ENCODE data around the gene PDSS2. TPM values are rescaled to one million over a fixed set of nuclear protein-coding genes. Genes with fewer than 3 reads are reported as not detected.

The PDSS2 gene
- total and polyA plus RNA-seq, 2 of the 8 experiments (the other 6 are each of a cell fraction or from before 2014, with no cell fraction given), result 10.7 to 16.1 TPM

DNA sequence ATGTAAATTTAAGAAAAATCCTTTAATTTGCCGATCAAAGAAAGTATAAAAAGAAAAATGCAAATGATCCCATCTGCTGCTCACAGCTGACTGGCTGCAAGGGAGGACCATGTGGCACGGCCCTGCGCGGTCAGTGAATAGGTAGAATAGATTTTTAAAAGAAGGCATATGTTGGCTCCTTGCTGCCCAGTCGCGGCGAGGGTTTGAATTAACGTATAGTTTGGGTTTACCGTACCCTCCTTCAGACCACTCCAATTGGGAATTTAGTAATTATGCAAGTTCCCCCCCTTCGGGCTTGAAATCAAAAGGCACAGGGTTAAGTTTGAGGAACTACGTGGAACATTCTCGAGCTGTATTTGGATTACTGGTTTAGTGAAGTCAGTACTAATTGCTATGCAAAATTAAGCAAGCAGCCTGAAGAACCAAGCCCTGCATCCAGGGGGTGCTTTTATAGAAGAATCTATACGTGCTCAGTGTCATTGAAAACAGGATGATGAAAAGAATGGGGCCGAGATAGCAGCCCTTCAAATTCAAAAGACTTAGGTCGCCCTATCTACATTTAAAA, 343.0 kb downstream of the PDSS2 start (continued):
- TF ChIP-seq, protein P1, sequence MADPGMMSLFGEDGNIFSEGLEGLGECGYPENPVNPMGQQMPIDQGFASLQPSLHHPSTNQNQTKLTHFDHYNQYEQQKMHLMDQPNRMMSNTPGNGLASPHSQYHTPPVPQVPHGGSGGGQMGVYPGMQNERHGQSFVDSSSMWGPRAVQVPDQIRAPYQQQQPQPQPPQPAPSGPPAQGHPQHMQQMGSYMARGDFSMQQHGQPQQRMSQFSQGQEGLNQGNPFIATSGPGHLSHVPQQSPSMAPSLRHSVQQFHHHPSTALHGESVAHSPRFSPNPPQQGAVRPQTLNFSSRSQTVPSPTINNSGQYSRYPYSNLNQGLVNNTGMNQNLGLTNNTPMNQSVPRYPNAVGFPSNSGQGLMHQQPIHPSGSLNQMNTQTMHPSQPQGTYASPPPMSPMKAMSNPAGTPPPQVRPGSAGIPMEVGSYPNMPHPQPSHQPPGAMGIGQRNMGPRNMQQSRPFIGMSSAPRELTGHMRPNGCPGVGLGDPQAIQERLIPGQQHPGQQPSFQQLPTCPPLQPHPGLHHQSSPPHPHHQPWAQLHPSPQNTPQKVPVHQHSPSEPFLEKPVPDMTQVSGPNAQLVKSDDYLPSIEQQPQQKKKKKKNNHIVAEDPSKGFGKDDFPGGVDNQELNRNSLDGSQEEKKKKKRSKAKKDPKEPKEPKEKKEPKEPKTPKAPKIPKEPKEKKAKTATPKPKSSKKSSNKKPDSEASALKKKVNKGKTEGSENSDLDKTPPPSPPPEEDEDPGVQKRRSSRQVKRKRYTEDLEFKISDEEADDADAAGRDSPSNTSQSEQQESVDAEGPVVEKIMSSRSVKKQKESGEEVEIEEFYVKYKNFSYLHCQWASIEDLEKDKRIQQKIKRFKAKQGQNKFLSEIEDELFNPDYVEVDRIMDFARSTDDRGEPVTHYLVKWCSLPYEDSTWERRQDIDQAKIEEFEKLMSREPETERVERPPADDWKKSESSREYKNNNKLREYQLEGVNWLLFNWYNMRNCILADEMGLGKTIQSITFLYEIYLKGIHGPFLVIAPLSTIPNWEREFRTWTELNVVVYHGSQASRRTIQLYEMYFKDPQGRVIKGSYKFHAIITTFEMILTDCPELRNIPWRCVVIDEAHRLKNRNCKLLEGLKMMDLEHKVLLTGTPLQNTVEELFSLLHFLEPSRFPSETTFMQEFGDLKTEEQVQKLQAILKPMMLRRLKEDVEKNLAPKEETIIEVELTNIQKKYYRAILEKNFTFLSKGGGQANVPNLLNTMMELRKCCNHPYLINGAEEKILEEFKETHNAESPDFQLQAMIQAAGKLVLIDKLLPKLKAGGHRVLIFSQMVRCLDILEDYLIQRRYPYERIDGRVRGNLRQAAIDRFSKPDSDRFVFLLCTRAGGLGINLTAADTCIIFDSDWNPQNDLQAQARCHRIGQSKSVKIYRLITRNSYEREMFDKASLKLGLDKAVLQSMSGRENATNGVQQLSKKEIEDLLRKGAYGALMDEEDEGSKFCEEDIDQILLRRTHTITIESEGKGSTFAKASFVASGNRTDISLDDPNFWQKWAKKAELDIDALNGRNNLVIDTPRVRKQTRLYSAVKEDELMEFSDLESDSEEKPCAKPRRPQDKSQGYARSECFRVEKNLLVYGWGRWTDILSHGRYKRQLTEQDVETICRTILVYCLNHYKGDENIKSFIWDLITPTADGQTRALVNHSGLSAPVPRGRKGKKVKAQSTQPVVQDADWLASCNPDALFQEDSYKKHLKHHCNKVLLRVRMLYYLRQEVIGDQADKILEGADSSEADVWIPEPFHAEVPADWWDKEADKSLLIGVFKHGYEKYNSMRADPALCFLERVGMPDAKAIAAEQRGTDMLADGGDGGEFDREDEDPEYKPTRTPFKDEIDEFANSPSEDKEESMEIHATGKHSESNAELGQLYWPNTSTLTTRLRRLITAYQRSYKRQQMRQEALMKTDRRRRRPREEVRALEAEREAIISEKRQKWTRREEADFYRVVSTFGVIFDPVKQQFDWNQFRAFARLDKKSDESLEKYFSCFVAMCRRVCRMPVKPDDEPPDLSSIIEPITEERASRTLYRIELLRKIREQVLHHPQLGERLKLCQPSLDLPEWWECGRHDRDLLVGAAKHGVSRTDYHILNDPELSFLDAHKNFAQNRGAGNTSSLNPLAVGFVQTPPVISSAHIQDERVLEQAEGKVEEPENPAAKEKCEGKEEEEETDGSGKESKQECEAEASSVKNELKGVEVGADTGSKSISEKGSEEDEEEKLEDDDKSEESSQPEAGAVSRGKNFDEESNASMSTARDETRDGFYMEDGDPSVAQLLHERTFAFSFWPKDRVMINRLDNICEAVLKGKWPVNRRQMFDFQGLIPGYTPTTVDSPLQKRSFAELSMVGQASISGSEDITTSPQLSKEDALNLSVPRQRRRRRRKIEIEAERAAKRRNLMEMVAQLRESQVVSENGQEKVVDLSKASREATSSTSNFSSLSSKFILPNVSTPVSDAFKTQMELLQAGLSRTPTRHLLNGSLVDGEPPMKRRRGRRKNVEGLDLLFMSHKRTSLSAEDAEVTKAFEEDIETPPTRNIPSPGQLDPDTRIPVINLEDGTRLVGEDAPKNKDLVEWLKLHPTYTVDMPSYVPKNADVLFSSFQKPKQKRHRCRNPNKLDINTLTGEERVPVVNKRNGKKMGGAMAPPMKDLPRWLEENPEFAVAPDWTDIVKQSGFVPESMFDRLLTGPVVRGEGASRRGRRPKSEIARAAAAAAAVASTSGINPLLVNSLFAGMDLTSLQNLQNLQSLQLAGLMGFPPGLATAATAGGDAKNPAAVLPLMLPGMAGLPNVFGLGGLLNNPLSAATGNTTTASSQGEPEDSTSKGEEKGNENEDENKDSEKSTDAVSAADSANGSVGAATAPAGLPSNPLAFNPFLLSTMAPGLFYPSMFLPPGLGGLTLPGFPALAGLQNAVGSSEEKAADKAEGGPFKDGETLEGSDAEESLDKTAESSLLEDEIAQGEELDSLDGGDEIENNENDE (IDR thresholded peaks at IDR 0.05; ENCODE audit: insufficient replicate concordance, low read length), result peak; percentile 6
- no peak for TF ChIP-seq TAF7 (optimal IDR thresholded peaks at IDR 0.05; ENCODE audit: borderline replicate concordance, low read depth, low read length)
- TF ChIP-seq NANOG (IDR thresholded peaks at IDR 0.05; ENCODE audit: insufficient read depth, low read depth, low read length, poor library complexity, severe bottlenecking), result peak; percentile 81
- TF ChIP-seq CBX5 (IDR thresholded peaks at IDR 0.05; ENCODE audit: low read depth, low read length), result no peak
- TF ChIP-seq SAP30 (IDR thresholded peaks at IDR 0.05; ENCODE audit: insufficient read depth, insufficient replicate concordance, low read length), result no peak
- TF ChIP-seq SUZ12 (IDR thresholded peaks at IDR 0.05; ENCODE audit: low read length), result no peak
- peak; percentile 16; the same call in 1 of the 2 replicates for TF ChIP-seq PHF8 (conservative IDR thresholded peaks at IDR 0.05; ENCODE audit: low read depth, low read length)
- TF ChIP-seq RFX5 (IDR thresholded peaks at IDR 0.05; ENCODE audit: borderline replicate concordance, low read depth, low read length), result no peak
- peak; percentile 71; the same call in 1 of the 2 replicates for TF ChIP-seq CEBPB (IDR thresholded peaks at IDR 0.05; ENCODE audit: low read depth, low read length)
- peak; percentile 38 to 50; a peak in 2 of 3 replicates for TF ChIP-seq POLR2A (IDR thresholded peaks at IDR 0.05; ENCODE audit: control extremely low read depth in 1 of 2, low read depth in 2 of 2, low read length in 2 of 2)
- TF ChIP-seq NRF1 (IDR thresholded peaks at IDR 0.05; ENCODE audit: low read depth, low read length), result no peak
